Daoy (cell line): ENCODE measurements around the gene HDAC6. TPM values are rescaled to one million over a fixed set of nuclear protein-coding genes. Genes with fewer than 3 reads are reported as not detected.
"Not testable (repeated sequence)": the region's sequence is repeated elsewhere in the genome, so short reads cannot be mapped to it uniquely, and the experiment has no call there.

Source experiments
- DNase-seq: peaks from one replicate; pipeline ENCODE4 v3.0.0-alpha.2; 2015; ENCODE audit warnings: low read depth
- total RNA-seq: library from RNA; depleted of rRNA; stranded (reverse); fragments of >200 nt; shearing (Covaris generic); gene quantifications from 2 replicates; pipeline ENCODE4 v1.2.3, GENCODE V29; 2014

The HDAC6 gene
- total RNA-seq, 1 experiment from 2014 or later, result 18.9 TPM

GRCh38 chrX:48789366-48790220 is 12.3 kb upstream of the HDAC6 start:
- no peak for DNase-seq

DNA sequence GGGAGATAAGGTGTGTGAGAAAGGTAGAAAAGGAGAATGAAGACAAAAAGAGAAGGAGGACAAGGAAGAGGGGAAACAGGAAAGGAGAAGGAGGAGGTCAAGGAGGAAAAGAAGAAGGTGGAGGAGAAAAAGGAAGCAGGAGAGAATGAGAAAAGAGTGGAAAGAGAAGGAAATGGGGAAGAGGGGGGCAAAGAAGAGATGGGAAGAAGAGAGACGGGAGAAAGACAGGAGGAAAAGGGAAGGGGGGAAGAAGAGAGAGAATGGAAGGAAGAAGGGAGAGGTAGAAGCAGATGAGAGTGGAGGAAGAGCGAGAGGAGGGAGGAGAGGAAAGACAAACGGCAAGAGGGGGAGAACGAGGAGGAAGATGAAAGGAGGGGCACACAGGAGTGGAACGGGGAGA is 11.4 kb upstream of the HDAC6 start:
- no peak for DNase-seq

DNA sequence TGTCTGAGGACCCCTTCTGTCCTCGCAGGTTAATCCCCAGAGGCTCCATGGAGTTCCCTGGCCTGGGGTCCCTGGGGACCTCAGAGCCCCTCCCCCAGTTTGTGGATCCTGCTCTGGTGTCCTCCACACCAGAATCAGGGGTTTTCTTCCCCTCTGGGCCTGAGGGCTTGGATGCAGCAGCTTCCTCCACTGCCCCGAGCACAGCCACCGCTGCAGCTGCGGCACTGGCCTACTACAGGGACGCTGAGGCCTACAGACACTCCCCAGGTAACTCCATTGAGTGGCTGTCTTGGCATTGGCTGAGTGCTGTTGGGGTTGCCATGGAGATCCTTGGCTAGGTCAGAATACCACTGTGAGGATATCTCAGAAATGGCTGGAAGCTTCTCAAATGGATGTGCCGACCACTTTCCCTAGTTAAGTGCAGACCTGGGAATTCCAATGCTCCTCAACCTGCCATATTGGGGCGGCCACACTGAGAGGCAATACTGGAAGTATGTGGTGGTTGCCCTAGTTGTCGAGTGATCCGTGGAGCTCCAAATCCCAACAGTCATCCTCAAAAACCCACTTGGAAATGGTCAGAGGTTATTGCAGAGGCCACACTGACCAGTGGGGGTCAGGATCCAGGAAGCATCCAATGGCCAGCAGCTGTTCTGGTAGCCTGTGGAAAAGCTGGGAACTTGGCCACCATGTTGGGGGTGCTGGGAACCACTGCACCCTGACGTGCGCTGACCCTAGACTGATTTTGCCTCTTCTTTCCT is 10.6 kb upstream of the HDAC6 start:
- DNase-seq, result no peak

- DNase-seq, result no peak
Observed at GRCh38 chrX:48792219-48792618, 9.6 kb upstream of the HDAC6 start.

GRCh38 chrX:48793935-48794334 is 7.9 kb upstream of the HDAC6 start:
- DNase-seq, result no peak

GRCh38 chrX:48794340-48794910 is 7.4 kb upstream of the HDAC6 start:
- DNase-seq, result no peak

DNA sequence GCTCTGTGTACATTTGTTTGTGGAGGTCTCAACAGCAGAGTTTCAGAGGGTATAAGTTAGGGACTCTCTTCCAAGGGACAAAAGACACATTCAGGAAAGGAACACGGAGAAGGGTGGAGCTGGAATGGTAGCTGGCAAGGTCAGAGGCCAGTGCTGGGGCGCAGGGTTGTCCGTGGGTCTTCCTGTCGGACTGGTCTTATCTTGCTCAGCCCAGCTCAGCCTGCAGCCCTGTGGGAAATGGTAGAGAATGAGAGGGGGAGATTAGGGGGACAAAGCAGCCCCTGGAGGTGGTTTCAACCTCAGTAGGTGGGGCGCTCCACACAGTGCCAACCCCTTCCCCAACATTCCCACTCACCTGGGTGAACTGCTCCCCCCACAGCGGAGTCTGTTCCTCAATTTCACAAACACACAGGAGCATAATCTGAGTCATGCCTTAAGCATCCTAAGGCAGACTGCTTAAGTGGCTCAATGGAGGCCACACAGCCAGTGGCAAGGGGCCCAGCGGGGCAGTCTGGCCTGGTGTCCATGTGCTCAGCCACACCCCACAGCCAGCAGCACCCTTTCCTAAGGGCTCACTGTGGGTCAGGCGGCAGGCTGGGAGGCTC is 6.9 kb upstream of the HDAC6 start:
- peak; percentile 66 for DNase-seq

GRCh38 chrX:48798318-48798717 is 3.5 kb upstream of the HDAC6 start:
- DNase-seq, result no peak

- DNase-seq, result no peak
Observed at GRCh38 chrX:48800574-48801279, 1.1 kb upstream of the HDAC6 start.

DNA sequence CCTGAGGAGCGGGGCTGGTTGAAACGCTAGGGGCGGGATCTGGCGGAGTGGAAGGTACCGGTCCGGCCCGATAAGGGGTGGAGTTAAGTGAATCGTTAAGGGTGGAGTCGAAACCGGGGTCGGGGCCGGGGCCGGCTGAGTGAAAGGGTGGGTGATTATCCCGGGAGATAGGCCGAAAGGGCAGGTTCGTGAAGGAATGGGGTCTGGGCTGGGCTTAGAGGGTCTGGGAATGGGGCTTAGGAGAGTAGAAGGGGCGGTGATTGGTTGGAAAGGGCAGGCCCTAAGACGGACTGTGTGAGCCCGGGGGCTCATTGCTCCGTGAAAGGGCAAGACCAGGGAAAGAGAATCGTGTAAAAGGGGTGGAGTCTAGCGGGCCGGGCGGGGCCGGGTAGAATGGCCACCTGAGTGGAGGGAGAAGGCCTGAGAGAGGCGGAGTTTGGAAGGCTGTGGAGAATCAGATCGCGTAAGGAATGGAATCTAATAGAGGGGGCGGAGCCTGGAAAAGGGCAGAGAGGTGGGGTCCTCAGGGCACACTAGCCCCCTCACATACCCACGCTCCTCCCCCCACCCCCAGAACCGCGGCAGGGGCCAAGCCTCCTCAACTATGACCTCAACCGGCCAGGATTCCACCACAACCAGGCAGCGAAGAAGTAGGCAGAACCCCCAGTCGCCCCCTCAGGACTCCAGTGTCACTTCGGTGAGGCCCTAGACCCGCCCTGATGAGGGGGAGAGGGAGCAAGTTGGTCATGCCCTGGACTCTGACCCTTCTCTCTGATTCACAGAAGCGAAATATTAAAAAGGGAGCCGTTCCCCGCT is 430 bp downstream of the HDAC6 start:
- peak; percentile 83 for DNase-seq

DNA sequence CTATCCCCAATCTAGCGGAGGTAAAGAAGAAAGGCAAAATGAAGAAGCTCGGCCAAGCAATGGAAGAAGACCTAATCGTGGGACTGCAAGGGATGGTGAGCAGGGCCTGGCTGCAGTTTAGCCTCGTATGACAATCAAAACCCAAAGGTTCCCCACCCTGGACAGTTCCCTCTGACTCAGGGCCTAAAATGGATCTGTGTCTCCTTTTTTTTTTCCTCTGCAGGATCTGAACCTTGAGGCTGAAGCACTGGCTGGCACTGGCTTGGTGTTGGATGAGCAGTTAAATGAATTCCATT is 986 bp downstream of the HDAC6 start:
- DNase-seq, result no peak

GRCh38 chrX:48806081-48806480 is 4.2 kb downstream of the HDAC6 start:
- no peak for DNase-seq

DNA sequence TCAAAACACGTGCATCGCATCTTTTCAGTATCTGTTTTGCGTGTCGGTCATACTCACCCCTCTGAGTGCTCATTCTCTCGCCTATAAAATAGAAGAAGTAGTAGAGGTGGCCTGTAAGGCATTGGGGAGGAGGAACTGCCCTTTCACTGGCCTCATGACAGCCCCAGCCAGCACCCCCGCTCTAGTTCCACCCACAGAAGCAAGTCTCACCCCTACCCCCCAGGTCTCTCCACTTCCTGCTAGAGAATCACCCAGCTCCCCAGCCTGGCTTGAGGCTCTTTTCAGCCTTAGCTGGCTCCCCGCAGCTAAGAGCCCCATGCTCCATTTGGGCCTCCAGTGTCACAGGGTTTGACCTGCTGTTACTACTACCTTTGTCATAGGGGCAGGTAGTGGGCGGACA is 11.8 kb downstream of the HDAC6 start:
- no peak for DNase-seq

DNA sequence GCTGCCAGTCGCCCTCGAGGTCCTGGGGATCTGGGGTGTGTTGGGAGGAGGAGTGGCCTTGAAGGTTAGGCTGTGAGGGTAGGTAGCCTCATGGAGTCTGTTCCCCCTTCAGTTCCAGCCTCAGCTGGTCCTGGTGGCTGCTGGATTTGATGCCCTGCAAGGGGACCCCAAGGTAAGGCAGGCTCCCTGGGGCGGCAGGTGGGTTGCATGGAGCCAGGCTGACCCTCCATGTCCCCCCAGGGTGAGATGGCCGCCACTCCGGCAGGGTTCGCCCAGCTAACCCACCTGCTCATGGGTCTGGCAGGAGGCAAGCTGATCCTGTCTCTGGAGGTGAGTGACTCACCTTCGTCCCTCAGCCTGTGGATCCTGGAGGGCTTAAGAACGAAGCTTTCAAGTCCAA is 12.9 kb downstream of the HDAC6 start:
- no peak for DNase-seq

DNA sequence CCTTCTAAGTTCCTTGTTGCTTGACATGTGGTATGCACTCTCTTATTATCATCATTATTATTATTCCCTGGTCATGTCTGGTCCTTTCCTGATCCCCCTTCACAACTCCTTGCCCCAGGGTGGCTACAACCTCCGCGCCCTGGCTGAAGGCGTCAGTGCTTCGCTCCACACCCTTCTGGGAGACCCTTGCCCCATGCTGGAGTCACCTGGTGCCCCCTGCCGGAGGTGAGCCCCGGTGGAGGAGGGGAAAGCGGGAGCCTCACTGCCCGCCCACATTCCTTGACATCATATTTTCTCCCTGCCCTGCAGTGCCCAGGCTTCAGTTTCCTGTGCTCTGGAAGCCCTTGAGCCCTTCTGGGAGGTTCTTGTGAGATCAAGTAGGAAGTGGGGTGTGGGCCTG is 13.4 kb downstream of the HDAC6 start:
- DNase-seq, result no peak

DNA sequence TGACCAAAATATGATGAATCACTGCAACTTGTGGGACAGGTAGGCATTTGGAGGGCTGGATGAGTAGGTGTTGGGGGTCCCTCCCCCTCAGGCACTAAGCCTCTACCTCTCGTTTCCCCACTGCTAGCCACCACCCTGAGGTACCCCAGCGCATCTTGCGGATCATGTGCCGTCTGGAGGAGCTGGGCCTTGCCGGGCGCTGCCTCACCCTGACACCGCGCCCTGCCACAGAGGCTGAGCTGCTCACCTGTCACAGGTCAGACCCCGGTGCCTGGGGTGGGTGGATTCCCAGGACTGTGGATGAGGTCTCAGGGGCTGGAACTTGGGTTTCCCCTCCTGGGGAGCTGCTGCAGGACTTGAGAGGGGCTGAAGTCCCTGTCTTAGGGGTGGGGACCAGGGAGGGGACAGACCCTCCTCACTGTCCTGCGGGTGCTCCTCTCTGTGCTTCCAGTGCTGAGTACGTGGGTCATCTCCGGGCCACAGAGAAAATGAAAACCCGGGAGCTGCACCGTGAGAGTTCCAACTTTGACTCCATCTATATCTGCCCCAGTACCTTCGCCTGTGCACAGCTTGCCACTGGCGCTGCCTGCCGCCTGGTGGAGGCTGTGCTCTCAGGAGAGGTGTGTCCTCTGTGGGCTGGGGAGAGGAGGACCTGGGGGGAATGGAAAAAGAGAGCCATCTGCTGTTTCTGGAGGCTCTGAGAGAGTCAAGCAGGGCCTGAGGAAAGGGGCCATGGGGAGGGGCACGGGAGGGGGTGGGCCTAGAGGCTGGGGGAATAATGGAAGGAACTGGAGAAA is 14.3 kb downstream of the HDAC6 start:
- no peak for DNase-seq

- DNase-seq, result no peak
Observed at GRCh38 chrX:48818098-48818497, 16.2 kb downstream of the HDAC6 start.

DNA sequence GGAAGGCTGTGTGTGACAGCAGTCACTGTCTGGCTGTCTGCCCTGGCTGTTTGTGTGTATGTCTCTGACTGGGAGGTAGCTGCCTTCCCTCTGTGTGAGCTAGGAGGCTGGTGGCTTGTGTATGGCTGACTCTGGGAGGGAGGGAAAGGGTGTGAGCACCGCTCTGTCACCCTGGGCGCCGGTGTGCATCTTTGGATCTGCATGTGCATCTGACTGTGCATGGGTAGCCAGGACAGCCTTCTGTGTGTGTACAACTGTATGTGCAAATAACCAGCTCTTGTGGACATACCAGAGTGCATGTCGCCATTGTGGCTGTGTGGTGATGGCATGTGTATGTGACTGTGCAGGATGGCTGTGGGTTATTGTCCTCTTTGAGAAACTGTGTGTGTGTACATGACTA is 17.0 kb downstream of the HDAC6 start:
- DNase-seq, result no peak

DNA sequence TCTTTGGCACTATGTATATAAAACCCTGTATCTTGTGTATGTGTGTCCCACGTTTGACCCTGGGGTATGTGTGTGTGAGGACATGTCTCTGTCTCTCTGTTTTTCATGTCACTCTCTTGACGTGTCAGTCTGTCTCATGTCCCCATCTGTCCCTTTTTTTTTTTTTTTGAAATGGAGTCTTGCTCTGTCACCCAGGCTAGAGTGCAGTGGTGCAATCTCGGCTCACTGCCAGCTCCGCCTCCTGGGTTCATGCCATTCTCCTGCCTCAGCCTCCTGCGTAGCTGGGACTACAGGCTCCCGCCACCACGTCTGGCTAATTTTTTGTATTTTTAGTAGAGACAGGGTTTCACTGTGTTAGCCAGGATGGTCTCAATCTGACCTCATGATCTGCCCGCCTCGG is 17.5 kb downstream of the HDAC6 start:
- DNase-seq, result not testable (repeated sequence)

DNA sequence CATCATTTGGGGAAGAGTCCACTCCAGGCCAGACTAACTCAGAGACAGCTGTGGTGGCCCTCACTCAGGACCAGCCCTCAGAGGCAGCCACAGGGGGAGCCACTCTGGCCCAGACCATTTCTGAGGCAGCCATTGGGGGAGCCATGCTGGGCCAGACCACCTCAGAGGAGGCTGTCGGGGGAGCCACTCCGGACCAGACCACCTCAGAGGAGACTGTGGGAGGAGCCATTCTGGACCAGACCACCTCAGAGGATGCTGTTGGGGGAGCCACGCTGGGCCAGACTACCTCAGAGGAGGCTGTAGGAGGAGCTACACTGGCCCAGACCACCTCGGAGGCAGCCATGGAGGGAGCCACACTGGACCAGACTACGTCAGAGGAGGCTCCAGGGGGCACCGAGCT is 21.2 kb downstream of the HDAC6 start:
- DNase-seq, result no peak
